ENCODE data around the gene PCCA.

DNA sequence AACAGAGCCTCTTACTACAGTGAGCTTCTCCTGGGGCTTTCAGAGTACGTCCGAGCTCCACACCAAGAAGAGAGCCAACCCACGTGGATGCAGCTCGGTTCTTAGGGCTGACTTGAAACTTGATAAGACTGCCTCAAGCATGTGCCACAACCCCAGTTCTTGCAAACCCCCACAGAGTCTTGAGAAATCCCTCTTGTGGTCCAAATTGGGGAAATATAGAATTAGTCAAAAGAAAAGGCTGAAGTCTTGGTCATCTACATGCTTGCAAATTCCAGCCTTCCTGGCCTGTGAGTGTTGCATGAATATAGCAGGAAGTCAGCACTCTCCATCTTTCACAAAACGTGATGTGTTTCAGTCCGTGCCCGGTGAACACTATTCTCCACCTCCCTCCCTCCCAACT lies 404.5 kb downstream of the PCCA start:
- TF ChIP-seq, protein P1, sequence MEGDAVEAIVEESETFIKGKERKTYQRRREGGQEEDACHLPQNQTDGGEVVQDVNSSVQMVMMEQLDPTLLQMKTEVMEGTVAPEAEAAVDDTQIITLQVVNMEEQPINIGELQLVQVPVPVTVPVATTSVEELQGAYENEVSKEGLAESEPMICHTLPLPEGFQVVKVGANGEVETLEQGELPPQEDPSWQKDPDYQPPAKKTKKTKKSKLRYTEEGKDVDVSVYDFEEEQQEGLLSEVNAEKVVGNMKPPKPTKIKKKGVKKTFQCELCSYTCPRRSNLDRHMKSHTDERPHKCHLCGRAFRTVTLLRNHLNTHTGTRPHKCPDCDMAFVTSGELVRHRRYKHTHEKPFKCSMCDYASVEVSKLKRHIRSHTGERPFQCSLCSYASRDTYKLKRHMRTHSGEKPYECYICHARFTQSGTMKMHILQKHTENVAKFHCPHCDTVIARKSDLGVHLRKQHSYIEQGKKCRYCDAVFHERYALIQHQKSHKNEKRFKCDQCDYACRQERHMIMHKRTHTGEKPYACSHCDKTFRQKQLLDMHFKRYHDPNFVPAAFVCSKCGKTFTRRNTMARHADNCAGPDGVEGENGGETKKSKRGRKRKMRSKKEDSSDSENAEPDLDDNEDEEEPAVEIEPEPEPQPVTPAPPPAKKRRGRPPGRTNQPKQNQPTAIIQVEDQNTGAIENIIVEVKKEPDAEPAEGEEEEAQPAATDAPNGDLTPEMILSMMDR (IDR thresholded peaks at IDR 0.05; ENCODE audit: low read depth, low read length) = no peak
- no peak for TF ChIP-seq EZH2phosphoT487 (IDR thresholded peaks at IDR 0.05; ENCODE audit: low read depth)
